Gastroesophageal sphincter (tissue), 3 donors: ENCODE measurements around the gene GPR39.

Experiments
- CTCF ChIP-seq, 4 experiments: fragments of 200-600 bp in 2 of 4; fragments of 450-650 bp in 2 of 4; sonication (generic) in 1 of 4; IDR thresholded peaks; one replicate each; pipeline ENCODE4 v1.5.1; 2017 to 2019; ENCODE audit warnings: antibody characterized with exemption in 4 of 4, mild to moderate bottlenecking in 2 of 4, moderate library complexity in 2 of 4
- POLR2AphosphoS5 ChIP-seq: sonication (generic); formaldehyde crosslinking; IDR thresholded peaks from one replicate; pipeline ENCODE4 v1.6.1; 2017; ENCODE audit warnings: antibody characterized with exemption

DNA sequence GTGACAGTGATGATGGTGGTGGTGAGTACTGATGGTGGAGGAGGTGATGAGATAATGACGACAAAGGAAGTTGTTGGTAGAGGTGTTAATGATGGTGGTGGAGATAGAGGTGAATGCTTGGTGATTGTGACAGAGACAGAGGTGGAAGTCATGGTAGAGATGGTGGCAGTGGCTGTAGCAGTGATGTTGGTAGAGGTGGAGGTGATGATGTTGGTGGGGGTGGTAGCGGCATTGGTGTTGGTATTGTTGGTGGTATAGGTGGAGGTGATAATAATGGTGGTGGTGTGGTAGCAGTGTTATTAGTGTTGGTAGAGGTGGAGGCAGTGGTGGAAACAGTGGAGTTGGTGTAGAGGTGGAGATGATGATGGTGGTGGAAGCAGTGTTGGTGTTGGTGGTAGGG, 217.0 kb downstream of the GPR39 start:
- TF ChIP-seq CTCF (IDR thresholded peaks at IDR 0.05) (no peak), POLR2AphosphoS5 (no peak)
